Measurements from ENCODE around the gene PILRA. TPM values are rescaled to one million over a fixed set of nuclear protein-coding genes. Genes with fewer than 3 reads are reported as not detected.

PILRA gene
- total and polyA plus RNA-seq, 9 donors = 1.5 to 25.9 (median 4.8) TPM

DNA sequence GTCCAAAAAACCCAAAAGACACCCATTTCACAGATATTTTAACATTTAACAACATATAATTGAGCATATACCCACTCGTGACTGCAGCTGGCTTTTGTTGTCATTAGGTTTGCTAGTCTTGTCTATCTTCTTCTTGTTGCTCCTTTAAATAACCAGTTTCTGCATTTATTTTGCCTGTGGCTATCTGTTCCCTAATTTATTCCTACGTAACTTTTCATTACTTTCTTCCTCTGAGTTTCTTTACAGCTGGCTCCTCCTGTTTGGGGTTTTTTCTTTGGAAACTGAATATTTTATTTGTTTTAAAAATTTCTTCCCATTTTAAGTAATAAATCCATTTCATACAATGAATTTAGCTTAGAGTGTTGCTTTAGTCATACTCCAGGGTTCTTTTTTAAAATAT, 14.4 kb downstream of the PILRA start:
- H3K4me1 ChIP-seq (ENCODE audit: insufficient read depth) = no peaks in the 10 kb centered on the region
- H3K27ac ChIP-seq = no peak overlapping the region
- H3K27me3 ChIP-seq = no peaks in the 10 kb centered on the region
- WGBS, 3 donors = 30 to 54% (median 42%) methylated on average over 2 of the region's 2 CpGs
- H3K4me3 ChIP-seq = no peak overlapping the region
- DNase-seq = no peak
- no peaks in the 10 kb centered on the region for H3K36me3 ChIP-seq
- no peaks in the 10 kb centered on the region for H3K9me3 ChIP-seq
- intact Hi-C loops (cut with DNase I) = no loop called here
- TF ChIP-seq EP300 (IDR thresholded peaks at IDR 0.05) (no peak), POLR2A (IDR thresholded peaks at IDR 0.05) (no peak)

DNA sequence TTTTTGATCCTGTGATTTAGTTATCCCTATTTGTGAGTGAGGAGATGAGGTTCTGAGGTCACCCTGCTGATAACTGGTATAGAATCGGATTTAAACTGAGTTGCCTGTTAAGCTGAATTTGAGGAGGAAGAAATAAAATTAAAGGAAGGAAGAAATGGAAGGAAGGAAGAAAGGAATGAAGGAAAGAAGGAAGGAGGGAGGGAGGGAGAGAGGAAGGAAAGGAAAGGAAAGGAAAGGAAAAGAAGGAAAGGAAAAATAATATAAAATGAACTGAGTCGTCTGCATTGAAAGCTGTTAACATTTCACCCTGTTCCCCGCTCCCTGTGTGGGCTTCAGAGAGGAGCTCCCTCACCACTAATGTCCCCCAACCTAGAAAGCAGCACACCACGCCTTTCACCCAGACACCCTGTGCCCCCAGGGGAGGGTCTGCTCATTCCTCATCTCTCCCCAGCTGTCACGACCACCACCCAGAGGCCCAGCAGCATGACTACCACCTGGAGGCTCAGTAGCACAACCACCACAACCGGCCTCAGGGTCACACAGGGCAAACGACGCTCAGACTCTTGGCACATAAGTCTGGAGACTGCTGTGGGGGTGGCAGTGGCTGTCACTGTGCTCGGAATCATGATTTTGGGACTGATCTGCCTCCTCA, 16.3 kb downstream of the PILRA start:
- 64 to 66% (median 66%) methylated on average over 8 to 9 of the region's 9 CpGs for WGBS, 3 donors
- Histone ChIP-seq H3K27me3 (no peaks in the 10 kb centered on the region), H3K36me3 (no peaks in the 10 kb centered on the region), H3K4me3 (no peak overlapping the region), H3K4me1 (ENCODE audit: insufficient read depth) (no peaks in the 10 kb centered on the region), H3K9me3 (no peaks in the 10 kb centered on the region), H3K27ac (no peak overlapping the region)
- no peak for DNase-seq
- intact Hi-C loops (cut with DNase I) = no loop called here
- no peak for TF ChIP-seq CTCF (IDR thresholded peaks at IDR 0.05)
- TF ChIP-seq EP300 (IDR thresholded peaks at IDR 0.05) = no peak
- no peak for TF ChIP-seq POLR2A (IDR thresholded peaks at IDR 0.05)

DNA sequence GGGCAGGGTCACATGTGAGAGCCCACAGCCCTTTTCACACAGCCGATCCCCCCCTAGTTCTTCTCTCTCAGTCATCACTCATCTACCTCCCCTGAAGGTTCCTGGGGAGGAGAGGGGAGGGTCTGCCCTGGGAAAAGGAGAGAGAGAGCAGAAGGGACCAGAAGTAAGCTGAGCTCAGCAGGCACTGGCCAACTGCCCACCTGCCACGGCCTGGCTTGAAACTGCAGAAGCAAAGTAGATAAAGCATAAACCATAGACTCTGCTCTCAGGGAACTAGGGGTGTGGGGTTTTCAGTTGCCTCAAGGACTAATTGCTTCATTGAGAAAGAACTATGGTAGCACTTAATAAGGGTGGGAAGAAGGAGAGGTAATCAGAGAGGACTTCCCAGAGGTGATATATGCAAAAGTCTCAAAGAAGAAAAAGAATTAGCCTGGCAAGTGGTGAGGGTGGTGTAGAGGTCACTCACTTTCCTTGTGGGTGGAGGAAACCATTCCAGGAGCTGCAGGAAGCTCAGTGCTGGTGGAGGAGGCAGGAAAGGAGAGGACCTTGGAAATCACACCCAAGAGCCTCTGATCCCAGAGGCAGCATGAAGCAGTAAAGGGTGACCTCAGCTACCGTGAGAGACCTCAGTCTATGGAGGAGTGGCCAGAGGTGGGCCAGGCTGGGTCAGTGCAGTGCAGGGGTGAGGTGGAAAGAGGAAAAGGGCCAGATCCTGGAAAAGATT, 17.2 kb downstream of the PILRA start:
- WGBS, 3 donors = 42 to 54% (median 48%) methylated on average over 3 of the region's 3 CpGs

DNA sequence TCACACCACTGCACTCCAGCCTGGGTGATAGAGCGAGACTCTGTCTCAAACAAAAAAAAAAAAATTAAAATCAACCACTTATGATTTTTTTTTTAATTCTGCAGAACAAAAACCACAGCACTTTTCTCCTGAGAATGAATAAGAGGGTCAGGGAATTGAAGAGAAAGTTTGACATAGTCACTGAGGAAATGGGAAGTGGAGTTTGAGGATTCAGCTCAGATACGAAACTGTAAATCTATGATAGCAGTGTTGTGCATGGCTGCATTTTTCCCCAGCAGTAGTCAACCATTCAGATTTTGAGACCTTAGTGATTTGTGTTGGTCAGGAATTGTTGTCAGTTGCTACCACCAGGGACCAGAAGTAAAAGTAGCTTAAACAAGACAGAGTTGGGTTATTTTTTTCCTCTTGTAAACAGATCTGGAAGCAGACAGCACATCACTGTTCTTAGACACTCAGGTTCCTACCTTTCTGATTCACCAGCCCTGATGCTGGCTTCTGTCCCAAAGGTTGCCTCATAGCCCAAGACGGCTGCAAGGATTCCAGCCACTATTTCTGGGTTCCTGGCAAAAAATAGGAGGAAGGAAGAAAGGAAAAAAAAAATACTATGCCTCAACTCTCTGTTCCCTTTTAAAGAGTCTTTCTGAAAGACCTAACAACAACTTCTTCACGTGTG, 20.1 kb downstream of the PILRA start:
- no peak overlapping the region for H3K4me3 ChIP-seq
- intact Hi-C loops (cut with DNase I) = no loop called here
- 80 to 85% (median 80%) methylated on average over 4 of the region's 4 CpGs for WGBS, 3 donors
- H3K27me3 ChIP-seq = no peaks in the 10 kb centered on the region
- TF ChIP-seq EP300 (IDR thresholded peaks at IDR 0.05) (no peak), POLR2A (IDR thresholded peaks at IDR 0.05) (no peak), CTCF (IDR thresholded peaks at IDR 0.05) (no peak)
- H3K4me1 ChIP-seq (ENCODE audit: insufficient read depth) = peaks cover 3% of the 10 kb centered on the region
- H3K9me3 ChIP-seq = no peaks in the 10 kb centered on the region
- no peak overlapping the region for H3K27ac ChIP-seq
- DNase-seq = no peak
- H3K36me3 ChIP-seq = no peaks in the 10 kb centered on the region

More for the DNA sequence above, 17.2 kb downstream of the PILRA start:
- no peaks in the 10 kb centered on the region for H3K4me1 ChIP-seq (ENCODE audit: insufficient read depth)
- no peak for TF ChIP-seq POLR2A (IDR thresholded peaks at IDR 0.05)
- TF ChIP-seq EP300 (IDR thresholded peaks at IDR 0.05) = no peak
- TF ChIP-seq CTCF (IDR thresholded peaks at IDR 0.05) = no peak
- no peaks in the 10 kb centered on the region for H3K9me3 ChIP-seq
- H3K4me3 ChIP-seq = no peak overlapping the region
- intact Hi-C loops (cut with DNase I) = no loop called here
- H3K27ac ChIP-seq = no peak overlapping the region
- DNase-seq = no peak
- no peaks in the 10 kb centered on the region for H3K27me3 ChIP-seq
- H3K36me3 ChIP-seq = no peaks in the 10 kb centered on the region
